ENCODE data around the gene PLCB3.
A peak's percentile ranks its signal among the peaks of the same experiment; 100 is the strongest.

The PLCB3 gene

GRCh38 chr11:64252003-64252872, 908 bp downstream of the PLCB3 start:
- peak; percentile 28 for DNase-seq

DNA sequence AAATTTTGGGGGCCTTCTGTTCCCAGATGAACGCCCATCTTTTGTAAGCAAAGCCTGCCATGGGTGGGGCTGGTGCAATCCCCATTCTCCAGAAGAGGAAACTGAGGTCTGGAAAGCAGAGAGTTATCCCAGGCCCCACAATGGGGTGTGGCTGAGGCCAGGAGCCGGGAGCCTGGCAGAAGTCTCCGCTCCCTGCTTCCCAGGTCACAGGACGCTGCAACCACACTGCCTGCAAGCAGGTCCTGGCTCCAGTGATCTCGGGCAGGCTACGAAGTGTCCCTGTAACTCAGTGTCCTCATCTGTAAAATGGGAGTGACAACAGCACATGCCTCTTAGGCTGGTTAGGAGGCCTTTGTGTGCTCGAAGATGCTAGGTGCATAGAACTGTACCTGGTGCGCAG, 1.7 kb downstream of the PLCB3 start:
- DNase-seq = no peak

DNA sequence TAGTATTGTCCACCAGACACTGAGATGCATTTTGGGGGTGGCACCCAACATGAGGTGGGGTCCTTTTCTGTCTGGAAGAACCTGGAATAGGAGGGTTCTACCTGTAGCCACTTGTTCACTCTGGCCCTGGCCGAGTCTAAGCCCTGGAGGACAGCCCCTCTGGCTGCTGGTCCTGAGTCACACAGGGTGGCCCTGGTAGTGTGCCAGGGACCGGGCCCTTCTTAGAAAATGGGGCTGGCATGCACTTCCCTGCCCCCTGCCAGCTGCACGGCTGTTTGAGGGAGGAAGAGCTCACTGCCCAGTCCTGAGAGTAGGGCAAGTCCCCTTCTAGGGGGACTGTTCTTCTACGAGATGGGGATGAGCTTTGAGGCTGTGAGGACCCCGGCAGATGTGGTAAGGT, 2.2 kb downstream of the PLCB3 start:
- no peak for DNase-seq

DNA sequence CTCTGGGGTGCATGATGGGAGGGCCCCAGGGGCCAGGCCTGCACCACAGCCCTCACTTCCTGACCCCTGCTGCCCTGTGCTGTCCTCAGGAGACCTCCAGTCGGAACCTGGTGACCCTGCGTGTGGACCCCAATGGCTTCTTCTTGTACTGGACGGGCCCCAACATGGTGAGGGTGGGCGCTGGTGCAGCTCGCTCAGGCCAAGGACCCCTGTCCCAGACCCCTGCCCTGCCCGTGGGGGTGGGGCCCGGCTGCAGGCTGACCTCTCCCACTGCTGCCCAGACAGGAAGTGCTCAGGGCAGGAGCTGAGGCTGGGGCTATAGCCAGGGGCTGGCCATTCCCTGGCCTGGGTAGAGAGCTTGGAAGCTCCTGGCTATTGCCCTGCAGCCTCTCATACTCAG, 3.0 kb downstream of the PLCB3 start:
- DNase-seq = no peak

DNA sequence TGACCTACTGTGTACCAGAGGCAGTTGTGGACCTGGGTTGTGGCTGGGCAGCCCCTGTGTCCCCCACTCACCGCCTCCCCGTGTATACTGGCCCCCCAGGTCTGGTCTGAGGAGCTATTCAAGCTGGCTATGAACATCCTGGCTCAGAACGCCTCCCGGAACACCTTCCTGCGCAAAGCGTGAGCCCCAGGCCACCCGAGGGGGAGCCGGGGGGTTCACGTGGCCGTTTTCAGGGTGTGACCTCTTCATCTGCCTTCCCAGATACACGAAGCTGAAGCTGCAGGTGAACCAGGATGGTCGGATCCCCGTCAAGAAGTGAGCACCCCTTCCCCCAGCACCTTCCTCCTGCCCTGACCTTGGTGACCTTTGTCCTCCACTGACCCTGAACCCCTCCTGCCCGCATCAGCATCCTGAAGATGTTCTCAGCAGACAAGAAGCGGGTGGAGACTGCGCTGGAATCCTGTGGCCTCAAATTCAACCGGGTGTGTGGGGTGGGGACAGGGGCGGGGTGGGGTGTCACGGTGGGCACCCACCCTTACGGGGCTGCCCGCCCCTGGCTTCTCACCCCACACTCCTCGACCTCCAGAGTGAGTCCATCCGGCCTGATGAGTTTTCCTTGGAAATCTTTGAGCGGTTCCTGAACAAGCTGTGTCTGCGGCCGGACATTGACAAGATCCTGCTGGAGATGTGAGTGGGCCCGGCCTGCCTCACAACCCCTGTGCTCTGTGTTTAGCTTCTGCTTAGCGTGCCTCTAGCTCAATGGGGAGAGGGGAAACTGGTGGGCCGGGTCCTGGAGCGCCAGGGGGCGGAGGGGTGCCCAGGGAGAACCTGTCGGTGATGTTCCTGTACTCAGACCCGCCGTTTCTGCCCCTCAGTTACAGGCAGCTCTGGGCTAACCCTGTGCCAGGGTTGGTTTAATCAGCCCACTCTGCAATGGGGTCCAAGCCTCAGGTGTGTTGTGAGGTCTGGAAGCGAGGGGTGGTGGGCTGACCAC, 4.1 kb downstream of the PLCB3 start:
- no peak for DNase-seq

DNA sequence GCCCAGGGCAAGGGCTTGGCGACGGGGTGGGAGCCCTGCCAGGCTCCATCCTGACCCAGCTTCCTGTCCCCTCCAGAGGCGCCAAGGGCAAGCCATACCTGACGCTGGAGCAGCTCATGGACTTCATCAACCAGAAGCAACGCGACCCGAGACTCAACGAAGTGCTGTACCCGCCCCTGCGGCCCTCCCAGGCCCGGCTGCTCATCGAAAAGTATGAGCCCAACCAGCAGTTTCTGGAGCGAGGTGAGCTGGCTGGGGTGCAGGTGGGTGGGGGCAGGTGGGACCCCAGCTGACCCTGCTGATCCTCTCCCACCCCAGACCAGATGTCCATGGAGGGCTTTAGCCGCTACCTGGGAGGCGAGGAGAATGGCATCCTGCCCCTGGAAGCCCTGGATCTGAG, 5.0 kb downstream of the PLCB3 start:
- no peak for DNase-seq

GRCh38 chr11:64258356-64258755, 7.0 kb downstream of the PLCB3 start:
- DNase-seq = no peak

- DNase-seq = no peak
Measured at GRCh38 chr11:64258946-64259532, 7.7 kb downstream of the PLCB3 start.

GRCh38 chr11:64259533-64260067, 8.3 kb downstream of the PLCB3 start:
- DNase-seq = no peak

GRCh38 chr11:64260147-64260708, 8.9 kb downstream of the PLCB3 start:
- no peak for DNase-seq

- no peak for DNase-seq
Measured at GRCh38 chr11:64261556-64262080, 10.3 kb downstream of the PLCB3 start.

- no peak for DNase-seq
Measured at GRCh38 chr11:64262271-64263002, 11.1 kb downstream of the PLCB3 start.

- DNase-seq = no peak
Measured at GRCh38 chr11:64263021-64263946, 12.0 kb downstream of the PLCB3 start.

DNA sequence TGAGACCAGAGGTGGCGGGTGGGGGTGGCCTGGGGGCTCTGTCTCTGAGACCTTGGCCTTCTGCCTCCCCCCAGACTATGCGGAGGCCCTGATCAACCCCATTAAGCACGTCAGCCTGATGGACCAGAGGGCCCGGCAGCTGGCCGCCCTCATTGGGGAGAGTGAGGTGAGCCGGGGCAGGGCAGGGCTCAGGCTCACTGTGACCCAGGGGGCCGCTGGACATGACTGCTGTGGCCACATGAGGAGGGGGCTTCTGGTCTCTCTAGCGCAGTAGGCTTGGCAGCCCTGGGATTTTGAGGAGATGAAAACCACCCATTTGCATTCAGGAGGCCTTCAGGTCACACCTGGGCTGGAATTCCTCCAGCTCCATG, 12.6 kb downstream of the PLCB3 start:
- no peak for DNase-seq

- no peak for DNase-seq
Measured at GRCh38 chr11:64264371-64264852, 13.1 kb downstream of the PLCB3 start.

DNA sequence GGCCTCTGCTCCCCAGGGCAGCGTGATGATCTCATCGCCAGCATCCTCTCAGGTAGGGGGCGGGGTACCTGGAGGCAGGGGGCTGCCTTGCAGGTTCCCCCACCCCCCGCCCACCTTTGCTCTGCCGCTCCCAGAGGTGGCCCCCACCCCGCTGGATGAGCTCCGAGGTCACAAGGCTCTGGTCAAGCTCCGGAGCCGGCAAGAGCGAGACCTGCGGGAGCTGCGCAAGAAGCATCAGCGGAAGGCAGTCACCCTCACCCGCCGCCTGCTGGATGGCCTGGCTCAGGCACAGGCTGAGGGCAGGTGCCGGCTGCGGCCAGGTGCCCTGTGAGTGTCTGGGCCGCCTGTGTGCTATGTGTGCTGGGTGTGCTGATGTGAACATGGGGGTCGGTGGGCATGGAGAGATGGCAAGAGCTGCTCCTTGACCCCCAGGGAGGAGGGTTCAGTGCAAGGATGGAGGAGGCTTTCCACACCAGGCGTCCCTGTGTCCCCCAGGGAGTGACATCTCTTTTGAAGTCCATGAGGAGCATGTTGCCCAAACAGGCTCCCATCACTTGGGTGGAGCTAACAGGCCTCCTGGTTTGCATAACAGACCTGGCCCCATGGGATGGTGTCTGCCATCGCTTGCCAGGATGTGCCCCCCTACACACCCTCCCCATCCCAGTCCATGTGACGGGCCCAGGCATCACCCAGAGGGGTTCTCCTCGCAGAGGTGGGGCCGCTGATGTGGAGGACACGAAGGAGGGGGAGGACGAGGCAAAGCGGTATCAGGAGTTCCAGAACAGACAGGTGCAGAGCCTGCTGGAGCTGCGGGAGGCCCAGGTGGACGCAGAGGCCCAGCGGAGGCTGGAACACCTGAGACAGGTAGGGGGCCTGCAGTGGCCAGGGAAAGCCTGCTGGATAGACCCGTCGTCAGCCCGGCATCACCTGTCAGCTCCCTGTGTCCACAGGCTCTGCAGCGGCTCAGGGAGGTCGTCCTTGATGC, 14.1 kb downstream of the PLCB3 start:
- DNase-seq = no peak

- no peak for DNase-seq
Measured at GRCh38 chr11:64266339-64266738, 15.0 kb downstream of the PLCB3 start.

GRCh38 chr11:64267207-64267945, 16.0 kb downstream of the PLCB3 start:
- DNase-seq = peak; percentile 85

Measured in NCI-H345 (cell line).